Ureter (tissue), 1 donor: ENCODE results near the gene ATP8A2. TPM values are rescaled to one million over a fixed set of nuclear protein-coding genes. Genes with fewer than 3 reads are reported as not detected.
"Not testable (repeated sequence)": the region's sequence is repeated elsewhere in the genome, so short reads cannot be mapped to it uniquely, and the experiment has no call there.

Experiments used
- DNase-seq: peaks from one replicate; pipeline ENCODE4 v3.0.0-alpha.2; 2020; ENCODE audit warnings: low spot score
- total RNA-seq: library from RNA; stranded (reverse); gene quantifications from one replicate; pipeline ENCODE4 v1.2.4, GENCODE V29; 2023
- donor health status: DM: yes; HTN: yes; CAD: no.

ATP8A2 gene
- total RNA-seq, 1 donor from 2014 or later, result 0.13 TPM

- no peak for DNase-seq
Measured at GRCh38 chr13:25463496-25463895, 91.7 kb downstream of the ATP8A2 start.

GRCh38 chr13:25466880-25467279 is 95.1 kb downstream of the ATP8A2 start:
- DNase-seq, result no peak

DNA sequence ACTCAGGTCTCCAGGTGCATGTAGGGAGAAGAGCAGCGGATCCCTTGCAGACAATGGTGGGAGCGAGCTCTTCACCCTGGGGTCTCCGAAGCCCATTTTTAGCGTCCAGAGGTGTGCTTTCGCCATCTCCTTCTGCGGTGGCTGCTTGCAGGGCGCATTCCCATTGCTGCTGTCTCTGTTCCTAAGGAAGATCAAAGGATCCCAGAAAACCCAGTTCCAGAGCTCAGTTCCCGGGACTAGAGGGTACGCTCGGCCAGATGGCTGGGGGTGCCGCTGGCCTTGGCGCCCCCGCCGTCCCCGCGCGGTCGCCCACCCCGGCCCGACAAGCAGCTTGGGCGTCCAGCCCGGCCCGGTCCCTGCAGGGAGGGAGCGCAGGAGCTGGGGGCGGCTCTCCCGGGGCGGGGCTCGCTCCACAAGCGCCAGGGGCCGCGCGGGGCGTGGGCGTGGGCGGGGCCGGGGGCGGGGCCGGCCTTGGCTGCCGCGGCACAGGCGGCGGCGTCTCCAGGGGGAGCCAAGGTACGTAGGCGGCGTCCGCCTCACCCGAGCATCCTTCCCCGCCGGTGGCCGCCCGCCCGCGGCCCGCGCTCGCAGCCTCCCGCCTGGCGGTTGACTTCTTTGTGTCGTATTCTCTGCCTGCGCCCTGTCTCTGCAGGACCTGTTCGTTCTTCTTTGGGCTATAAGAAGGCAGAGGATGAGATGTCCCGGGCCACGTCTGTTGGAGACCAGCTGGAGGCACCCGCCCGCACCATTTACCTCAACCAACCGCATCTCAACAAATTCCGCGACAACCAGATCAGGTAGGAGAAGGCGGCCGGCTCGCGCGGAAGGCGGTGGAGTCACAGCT is 96.8 kb downstream of the ATP8A2 start:
- no peak for DNase-seq

- DNase-seq, result no peak
Measured at GRCh38 chr13:25469169-25469525, 97.4 kb downstream of the ATP8A2 start.

GRCh38 chr13:25473864-25474263 is 102.1 kb downstream of the ATP8A2 start:
- DNase-seq, result no peak

GRCh38 chr13:25478186-25478585 is 106.4 kb downstream of the ATP8A2 start:
- DNase-seq, result no peak

- no peak for DNase-seq
Measured at GRCh38 chr13:25489238-25489637, 117.5 kb downstream of the ATP8A2 start.

GRCh38 chr13:25490236-25490635 is 118.5 kb downstream of the ATP8A2 start:
- DNase-seq, result no peak

DNA sequence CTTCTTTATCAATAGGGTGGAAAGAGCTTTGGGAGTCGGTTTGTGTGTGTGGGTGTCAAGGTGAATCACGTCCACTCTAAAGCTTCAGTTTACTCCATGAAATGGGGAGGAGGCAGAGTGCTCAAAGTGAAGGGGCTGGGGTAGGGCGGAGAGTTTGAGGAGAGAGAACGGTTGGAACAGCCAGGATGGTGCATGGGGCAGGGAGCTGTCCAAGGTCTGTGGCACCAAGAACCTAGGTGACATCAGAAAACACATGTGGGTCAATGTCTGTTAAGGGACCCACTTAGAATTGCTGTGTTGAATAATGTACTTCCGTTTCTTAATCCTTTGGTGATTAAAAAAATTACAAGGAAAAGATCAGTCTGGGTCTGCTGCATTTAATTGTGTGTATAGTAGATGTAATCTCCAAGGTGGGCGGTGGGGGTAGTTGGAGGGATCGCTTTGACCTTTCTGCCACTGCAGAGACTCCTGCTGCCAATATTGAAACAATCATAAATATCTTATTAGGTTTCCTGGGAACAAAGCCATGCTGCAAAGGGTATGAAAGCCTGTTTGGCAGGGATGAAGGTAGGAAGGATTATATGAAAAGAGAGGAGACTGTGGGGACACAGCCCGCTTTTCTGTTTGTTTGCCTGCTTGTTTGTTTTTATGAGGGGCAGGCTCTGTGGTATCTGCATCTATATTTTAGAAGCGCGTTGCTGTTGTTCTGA is 122.3 kb downstream of the ATP8A2 start:
- no peak for DNase-seq

DNA sequence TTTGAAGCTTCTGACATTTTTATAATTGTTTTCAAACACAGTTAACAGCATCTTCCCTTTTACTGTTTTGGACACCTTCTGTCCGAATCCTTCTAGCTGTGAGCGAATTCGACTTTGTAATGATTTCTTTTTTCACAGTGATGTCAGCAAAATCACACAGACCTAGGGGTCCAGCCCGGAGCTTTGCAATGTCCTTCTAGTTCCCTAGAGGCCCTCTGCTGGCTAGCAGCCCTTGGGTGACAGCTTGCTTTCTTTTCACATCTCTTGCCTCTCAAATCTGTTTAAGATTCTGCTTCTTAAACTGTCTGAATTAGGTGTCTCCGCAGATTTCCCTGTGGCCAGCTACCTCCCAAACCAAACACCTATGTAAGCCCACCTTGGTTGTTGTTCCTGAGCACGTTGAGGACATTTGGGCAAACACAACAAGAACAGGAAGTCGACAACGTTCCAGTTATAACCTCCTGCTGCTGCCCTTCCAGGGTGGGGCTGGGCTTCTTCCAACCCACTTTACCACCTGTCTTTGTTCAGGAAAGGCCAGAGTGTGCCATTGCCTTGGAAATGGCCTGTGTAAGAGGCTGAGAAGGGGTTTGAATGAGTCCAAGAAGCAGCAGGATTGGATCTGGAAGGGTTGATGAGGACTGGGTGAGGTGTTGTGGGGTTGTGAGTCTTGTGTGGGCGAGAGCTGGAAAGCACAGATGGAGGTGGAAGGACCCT is 123.1 kb downstream of the ATP8A2 start:
- DNase-seq, result no peak

GRCh38 chr13:25501231-25501630 is 129.5 kb downstream of the ATP8A2 start:
- no peak for DNase-seq

DNA sequence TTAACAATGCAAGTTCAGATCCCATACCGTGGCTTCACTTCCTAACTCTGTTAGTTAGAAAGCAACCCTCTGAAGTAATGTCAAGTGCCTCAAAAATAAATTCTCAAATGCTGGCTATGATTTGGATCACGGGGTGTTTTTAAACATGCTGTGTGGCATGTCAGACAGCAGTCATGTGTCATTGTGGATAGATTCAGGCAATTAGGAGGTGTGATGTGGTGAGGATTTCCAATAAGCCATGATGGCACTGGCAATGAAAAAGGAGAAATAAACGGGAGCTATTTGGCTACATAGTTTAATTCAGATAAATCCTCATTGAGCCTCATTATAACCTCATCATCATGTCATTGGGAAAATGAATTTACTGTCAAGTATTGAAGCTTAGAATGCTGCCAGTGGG is 130.3 kb downstream of the ATP8A2 start:
- no peak for DNase-seq

DNA sequence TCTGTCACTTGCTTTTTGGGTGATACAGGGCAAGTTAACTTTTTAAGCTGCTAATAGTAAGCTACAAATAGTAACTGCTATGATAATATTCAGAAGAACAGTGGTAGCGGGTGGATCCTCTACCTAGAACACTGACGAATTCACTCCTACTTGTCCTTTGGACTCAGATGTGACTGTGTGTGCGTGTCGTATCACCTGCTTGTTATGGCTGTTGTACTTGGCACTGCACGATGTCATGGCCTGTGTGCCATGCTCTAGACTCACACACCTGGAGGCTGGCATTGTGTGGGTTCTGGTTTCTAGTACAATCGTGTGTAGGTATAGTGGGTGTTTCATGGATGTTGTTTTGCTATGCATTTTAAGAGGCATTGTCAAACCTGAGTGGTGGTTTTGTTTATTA is 130.8 kb downstream of the ATP8A2 start:
- DNase-seq, result no peak

GRCh38 chr13:25503856-25504255 is 132.1 kb downstream of the ATP8A2 start:
- no peak for DNase-seq

- DNase-seq, result no peak
Measured at GRCh38 chr13:25507841-25508240, 136.1 kb downstream of the ATP8A2 start.

DNA sequence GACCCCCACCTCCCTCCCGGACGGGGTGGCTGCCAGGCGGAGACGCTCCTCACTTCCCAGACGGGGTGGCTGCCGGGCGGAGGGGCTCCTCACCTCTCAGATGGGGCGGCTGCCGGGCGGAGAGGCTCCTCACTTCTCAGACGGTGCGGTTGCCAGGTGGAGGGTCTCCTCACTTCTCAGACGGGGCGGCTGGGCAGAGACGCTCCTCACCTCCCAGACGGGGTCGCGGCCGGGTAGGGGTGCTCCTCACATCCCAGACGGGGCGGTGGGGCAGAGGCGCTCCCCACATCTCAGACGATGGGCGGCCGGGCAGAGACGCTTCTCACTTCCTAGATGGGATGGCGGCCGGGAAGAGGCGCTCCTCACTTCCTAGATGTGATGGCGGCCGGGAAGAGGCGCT is 141.3 kb downstream of the ATP8A2 start:
- DNase-seq, result not testable (repeated sequence)

DNA sequence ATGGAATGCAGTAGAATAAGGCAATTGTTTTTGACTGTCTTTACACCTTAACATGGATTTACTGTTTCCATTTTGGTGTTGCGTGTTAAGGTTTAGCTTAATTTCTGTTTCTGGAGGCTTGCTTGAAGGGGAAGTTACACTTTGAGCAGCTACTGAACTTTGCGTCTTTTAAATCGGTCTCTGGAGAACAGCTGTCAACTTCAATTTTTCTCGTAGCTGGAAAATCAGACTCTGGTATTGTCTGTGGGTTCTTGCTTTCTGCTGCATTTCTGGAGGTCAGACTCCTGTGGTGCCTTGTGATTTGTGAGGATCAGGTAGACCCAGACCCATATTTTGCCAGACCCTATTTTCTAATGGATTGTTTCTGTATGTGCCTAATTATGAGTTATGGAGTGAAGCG is 146.7 kb downstream of the ATP8A2 start:
- DNase-seq, result no peak

- no peak for DNase-seq
Measured at GRCh38 chr13:25525884-25526283, 154.1 kb downstream of the ATP8A2 start.

- DNase-seq, result no peak
Measured at GRCh38 chr13:25528266-25528665, 156.5 kb downstream of the ATP8A2 start.

- DNase-seq, result no peak
Measured at GRCh38 chr13:25529425-25529824, 157.7 kb downstream of the ATP8A2 start.

DNA sequence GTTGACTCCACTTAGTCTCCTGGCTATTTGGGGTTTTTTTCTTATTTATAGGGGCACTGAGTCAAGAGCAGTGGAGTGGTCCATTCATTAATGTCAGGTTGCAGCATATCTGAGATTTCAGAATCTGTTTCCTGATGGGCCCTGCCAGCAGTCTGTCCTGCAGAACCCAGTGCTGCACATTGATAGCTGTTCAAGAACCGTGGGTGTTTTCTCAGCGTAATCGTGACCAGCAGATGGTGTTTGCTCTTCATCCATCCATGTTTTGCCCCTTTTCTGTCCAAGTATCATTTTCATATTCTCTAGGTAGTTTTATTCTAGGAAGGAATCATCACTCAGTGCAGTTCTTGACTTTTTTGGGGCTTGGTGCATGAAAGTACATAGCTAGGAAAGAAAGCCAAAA is 166.5 kb downstream of the ATP8A2 start:
- DNase-seq, result no peak

DNA sequence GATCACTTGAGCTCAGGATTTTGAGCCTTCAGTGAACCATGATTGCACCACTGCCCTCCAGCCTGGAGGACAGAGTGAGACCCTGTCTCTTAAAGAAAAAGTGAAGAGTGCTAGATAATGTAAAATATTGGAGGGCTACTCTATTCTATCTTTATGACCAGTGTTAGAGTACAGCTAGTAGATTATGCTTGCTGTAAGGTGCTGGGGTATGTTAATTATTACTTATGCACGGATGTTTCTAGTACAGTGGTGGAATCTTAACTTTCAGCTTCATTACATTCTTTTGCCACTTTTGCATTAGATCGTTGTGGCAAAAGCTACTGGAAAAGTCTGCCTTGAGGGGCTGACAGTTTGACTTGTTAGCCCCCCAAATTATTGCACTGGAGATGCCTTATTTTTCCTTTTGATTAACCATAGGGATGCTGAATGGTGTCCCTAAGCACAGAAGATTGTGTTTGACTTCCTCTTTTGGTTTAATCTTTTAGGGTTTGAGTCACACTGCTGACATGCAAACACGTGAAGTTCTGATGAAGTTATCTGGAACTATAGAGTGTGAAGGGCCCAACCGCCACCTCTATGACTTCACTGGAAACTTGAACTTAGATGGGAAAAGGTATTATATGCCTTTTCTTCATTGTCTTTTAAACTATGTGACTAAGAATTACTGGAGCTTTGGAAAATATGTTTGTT is 169.8 kb downstream of the ATP8A2 start:
- no peak for DNase-seq
